ENCODE data around the gene PCDHAC1.
"Not testable (repeated sequence)": the region's sequence is repeated elsewhere in the genome, so short reads cannot be mapped to it uniquely, and the experiment has no call there.

The PCDHAC1 gene

GRCh38 chr5:140925806-140926442, at the start of gene PCDHAC1:
TSS of gene PCDHAC1 (plus strand) at chr5:140926299. CDS start at chr5:140926893, 594 bp downstream.
- no peak within 1 kb of the TSS for H3K4me3 ChIP-seq (ENCODE audit: low read depth, low read length)

GRCh38 chr5:140876541-140877261, 49.4 kb upstream of the PCDHAC1 start:
- DNase-seq (ENCODE audit: low read depth); H3K4me3 ChIP-seq (ENCODE audit: low read depth, low read length): not testable (repeated sequence)

More at GRCh38 chr5:140925806-140926442, at the start of gene PCDHAC1:
- no peak for TF ChIP-seq CTCF (IDR thresholded peaks at IDR 0.05; ENCODE audit: low read depth, low read length, missing control alignments)
- DNase-seq (ENCODE audit: low read depth), result no peak

- no peak overlapping the region for H3K4me3 ChIP-seq (ENCODE audit: low read depth, low read length)
- no peak for TF ChIP-seq CTCF (IDR thresholded peaks at IDR 0.05; ENCODE audit: low read depth, low read length, missing control alignments)
- DNase-seq (ENCODE audit: low read depth), result no peak
Measured at GRCh38 chr5:140877262-140877581, 48.9 kb upstream of the PCDHAC1 start.

GRCh38 chr5:140881889-140882590, 44.1 kb upstream of the PCDHAC1 start, which contains the start of gene PCDHA13:
TSS of gene PCDHA13 (plus strand) at chr5:140882124. CDS start at chr5:140882269, 145 bp downstream.
- DNase-seq (ENCODE audit: low read depth), result no peak
- no peak for TF ChIP-seq CTCF (IDR thresholded peaks at IDR 0.05; ENCODE audit: low read depth, low read length, missing control alignments)
- H3K4me3 ChIP-seq (ENCODE audit: low read depth, low read length), result no peak within 1 kb of the TSS

GRCh38 chr5:140882591-140882899, 43.6 kb upstream of the PCDHAC1 start:
- no peak overlapping the region for H3K4me3 ChIP-seq (ENCODE audit: low read depth, low read length)
- DNase-seq (ENCODE audit: low read depth), result no peak
- TF ChIP-seq CTCF (IDR thresholded peaks at IDR 0.05; ENCODE audit: low read depth, low read length, missing control alignments), result no peak

- no peak for TF ChIP-seq CTCF (IDR thresholded peaks at IDR 0.05; ENCODE audit: low read depth, low read length, missing control alignments)
- H3K4me3 ChIP-seq (ENCODE audit: low read depth, low read length), result no peak overlapping the region
- DNase-seq (ENCODE audit: low read depth), result no peak
Measured at GRCh38 chr5:140883373-140883772, 42.7 kb upstream of the PCDHAC1 start.

GRCh38 chr5:140883927-140884697, 42.0 kb upstream of the PCDHAC1 start:
- no peak overlapping the region for H3K4me3 ChIP-seq (ENCODE audit: low read depth, low read length)
- no peak for TF ChIP-seq CTCF (IDR thresholded peaks at IDR 0.05; ENCODE audit: low read depth, low read length, missing control alignments)
- DNase-seq (ENCODE audit: low read depth), result no peak
